ENCODE results near the gene PDK2. TPM values are rescaled to one million over a fixed set of nuclear protein-coding genes. Genes with fewer than 3 reads are reported as not detected.
A peak's percentile ranks its signal among the peaks of the same experiment; 100 is the strongest.

Gene PDK2
- total RNA-seq, 4 donors from 2014 or later, result 37.9 to 77.7 (median 49.8) TPM

DNA sequence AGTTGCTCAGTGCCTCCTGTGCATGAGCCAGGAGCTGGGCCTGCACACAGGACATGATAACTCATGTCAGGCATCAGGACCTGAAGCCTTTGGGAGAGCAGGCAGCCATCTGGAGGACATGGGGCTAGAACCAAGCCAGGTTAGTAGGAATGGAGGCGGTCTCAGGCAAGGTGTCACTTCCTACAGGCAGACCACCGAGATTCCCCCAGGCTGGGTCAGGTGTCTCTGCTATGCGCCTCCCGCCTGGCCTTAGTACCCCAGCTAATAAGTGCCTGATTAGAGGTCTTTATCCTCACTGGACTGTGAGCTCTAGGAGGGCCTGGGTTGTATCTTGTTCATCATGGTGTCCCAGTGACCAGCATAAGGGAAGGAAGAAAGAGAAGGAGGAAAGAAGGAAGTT lies 19.2 kb downstream of the PDK2 start:
- TF ChIP-seq EP300 (IDR thresholded peaks at IDR 0.05) (no peak), POLR2A (IDR thresholded peaks at IDR 0.05) (no peak), CTCF (IDR thresholded peaks at IDR 0.05) (no peak)
- H3K4me3 ChIP-seq, result no peak overlapping the region
- peaks cover 0 to 42% (median 25%) of the 10 kb centered on the region in 4 donors for H3K4me1 ChIP-seq
- peaks cover 0 to 19% (median 0%) of the 10 kb centered on the region in 3 donors for H3K36me3 ChIP-seq
- no peaks in the 10 kb centered on the region for H3K9me3 ChIP-seq
- no peak overlapping the region for H3K27ac ChIP-seq
- WGBS, 2 donors, result 82 to 84% methylated on average over 3 to 4 of the region's 4 CpGs
- peaks cover 0 to 34% of the 10 kb centered on the region in 2 donors for H3K27me3 ChIP-seq
- no peak for DNase-seq (ENCODE audit: low spot score in 2 of 2)

DNA sequence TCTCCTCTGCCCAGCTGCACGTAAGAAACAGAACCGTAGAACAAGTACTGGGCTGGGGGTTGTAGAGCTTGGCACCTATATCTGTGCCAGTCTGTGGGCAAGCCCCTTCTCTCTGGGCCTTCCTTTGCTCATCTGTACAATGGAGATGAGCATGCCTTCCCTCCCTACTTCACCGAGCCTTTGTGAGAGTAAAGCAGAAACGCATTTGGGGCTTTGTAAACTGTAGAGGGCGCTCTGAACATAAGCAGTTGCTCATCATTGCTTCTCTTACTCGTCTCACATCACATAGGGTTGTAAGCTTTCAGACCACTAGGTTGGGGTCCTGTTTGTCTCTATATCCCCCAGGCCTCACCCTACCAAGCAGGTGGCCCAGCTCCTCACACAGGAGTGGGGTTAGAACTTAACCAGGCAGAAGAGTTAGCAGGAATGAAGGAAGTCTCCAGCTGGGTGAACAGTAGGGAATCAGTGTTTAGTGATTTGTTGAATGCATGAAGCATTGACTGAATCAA lies 19.8 kb downstream of the PDK2 start:
- Histone ChIP-seq H3K36me3 (peaks cover 0 to 14% (median 0%) of the 10 kb centered on the region in 3 donors), H3K27ac (no peak overlapping the region), H3K9me3 (no peaks in the 10 kb centered on the region), H3K4me3 (no peak overlapping the region), H3K27me3 (peaks cover 0 to 34% of the 10 kb centered on the region in 2 donors), H3K4me1 (peaks cover 0 to 42% (median 25%) of the 10 kb centered on the region in 4 donors)
- 16 to 19% methylated on average over 6 of the region's 6 CpGs for WGBS, 2 donors
- peak in 1 of 2 donors; percentile 62 for DNase-seq (ENCODE audit: low spot score in 2 of 2)
- TF ChIP-seq EP300 (IDR thresholded peaks at IDR 0.05) (peak in 1 of 2 donors; percentile 9), POLR2A (IDR thresholded peaks at IDR 0.05) (no peak), CTCF (IDR thresholded peaks at IDR 0.05) (peak; percentile 28 to 70 (median 37))

- Histone ChIP-seq H3K4me3 (no peak overlapping the region), H3K36me3 (peaks cover 0 to 6% (median 0%) of the 10 kb centered on the region in 3 donors), H3K4me1 (peaks cover 0 to 42% (median 25%) of the 10 kb centered on the region in 4 donors), H3K27me3 (peaks cover 0 to 34% of the 10 kb centered on the region in 2 donors), H3K27ac (no peak overlapping the region), H3K9me3 (no peaks in the 10 kb centered on the region)
- no peak for DNase-seq (ENCODE audit: low spot score in 2 of 2)
- WGBS, 2 donors, result 69 to 77% methylated on average over 15 to 16 of the region's 17 CpGs
- TF ChIP-seq CTCF (IDR thresholded peaks at IDR 0.05), result no peak
- TF ChIP-seq POLR2A (IDR thresholded peaks at IDR 0.05), result no peak
- no peak for TF ChIP-seq EP300 (IDR thresholded peaks at IDR 0.05)
Measured at GRCh38 chr17:50115756-50116155, 20.6 kb downstream of the PDK2 start.

DNA sequence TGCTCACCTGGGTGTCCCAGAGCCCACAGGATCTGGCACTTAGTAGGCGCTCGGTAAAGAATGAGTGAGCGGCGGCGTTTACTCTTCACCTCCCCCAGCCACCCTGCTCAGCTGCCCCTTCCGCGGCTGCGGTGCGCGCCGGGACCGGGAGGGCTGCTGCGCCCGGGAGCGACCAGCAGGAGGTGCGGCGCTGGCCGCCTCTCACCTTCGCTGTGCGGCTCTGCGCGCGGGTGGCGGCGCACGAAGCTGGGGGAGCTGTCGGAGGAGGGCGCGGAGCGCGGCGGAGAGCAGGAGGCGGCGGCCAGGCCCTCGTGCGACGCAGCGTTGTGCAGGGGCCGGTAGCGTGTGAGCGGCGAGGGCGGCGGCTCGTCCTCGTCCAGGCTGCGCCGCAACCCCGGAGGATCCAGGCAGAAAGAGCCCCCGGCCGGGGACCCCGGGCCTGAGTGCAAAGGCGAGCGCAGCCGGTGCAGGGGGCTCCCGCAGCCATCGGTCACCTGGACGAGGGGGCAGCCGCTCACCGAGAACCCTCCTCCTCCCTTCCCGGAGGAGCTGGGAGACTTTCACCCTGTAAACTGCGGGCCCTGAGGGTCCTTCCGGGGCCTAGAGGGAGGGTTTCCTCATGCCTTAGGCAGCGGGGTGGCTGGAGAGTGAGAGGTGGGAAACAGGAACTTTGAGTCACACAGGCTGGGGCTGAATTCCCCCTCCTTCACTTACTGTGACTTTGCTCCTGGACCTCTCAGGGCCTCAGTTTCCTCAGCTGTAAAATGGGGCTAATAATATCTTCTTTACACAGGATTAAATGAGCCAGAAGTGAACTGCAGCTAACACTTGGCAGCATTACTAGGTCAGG lies 22.3 kb downstream of the PDK2 start:
- H3K9me3 ChIP-seq, result no peaks in the 10 kb centered on the region
- peaks cover 0 to 34% of the 10 kb centered on the region in 2 donors for H3K27me3 ChIP-seq
- H3K36me3 ChIP-seq, result no peaks in the 10 kb centered on the region
- peak overlapping the region in 1 of 4 donors; percentile 29 for H3K4me3 ChIP-seq
- TF ChIP-seq POLR2A (IDR thresholded peaks at IDR 0.05) (no peak), CTCF (IDR thresholded peaks at IDR 0.05) (peak; percentile 50 to 76 (median 57))
- no peak for DNase-seq (ENCODE audit: low spot score in 2 of 2)
- 9 to 14% methylated on average over 46 to 53 of the region's 64 CpGs for WGBS, 2 donors
- H3K4me1 ChIP-seq, result peaks cover 0 to 28% (median 15%) of the 10 kb centered on the region in 4 donors
- no peak overlapping the region for H3K27ac ChIP-seq
